Measurements from ENCODE around the gene SEMA5B.

The SEMA5B gene

GRCh38 chr3:123042413-123042812, 14.8 kb upstream of the SEMA5B start:
- Mint-ChIP-seq H3K36me3 (no peaks in the 10 kb centered on the region), H3K9me3 (ENCODE audit: low read depth) (no peaks in the 10 kb centered on the region)

GRCh38 chr3:123039178-123039577, 11.6 kb upstream of the SEMA5B start:
- H3K27me3 Mint-ChIP-seq = peaks cover 30% of the 10 kb centered on the region
- H3K27ac Mint-ChIP-seq = no peak overlapping the region

More at GRCh38 chr3:123042413-123042812, 14.8 kb upstream of the SEMA5B start:
- no peaks in the 10 kb centered on the region for H3K4me1 Mint-ChIP-seq (ENCODE audit: low read depth)
- H3K4me3 Mint-ChIP-seq = no peak overlapping the region
- H3K27me3 Mint-ChIP-seq = peaks cover 17% of the 10 kb centered on the region
- H3K27ac Mint-ChIP-seq = no peak overlapping the region

GRCh38 chr3:123038751-123039150, 11.2 kb upstream of the SEMA5B start:
- Mint-ChIP-seq H3K27me3 (peaks cover 33% of the 10 kb centered on the region), H3K9me3 (ENCODE audit: low read depth) (no peaks in the 10 kb centered on the region), H3K4me1 (ENCODE audit: low read depth) (no peaks in the 10 kb centered on the region), H3K4me3 (no peak overlapping the region), H3K27ac (no peak overlapping the region), H3K36me3 (no peaks in the 10 kb centered on the region)

More at GRCh38 chr3:123039178-123039577, 11.6 kb upstream of the SEMA5B start:
- Mint-ChIP-seq H3K9me3 (ENCODE audit: low read depth) (no peaks in the 10 kb centered on the region), H3K4me1 (ENCODE audit: low read depth) (no peaks in the 10 kb centered on the region), H3K4me3 (no peak overlapping the region), H3K36me3 (no peaks in the 10 kb centered on the region)

- H3K36me3 Mint-ChIP-seq = no peaks in the 10 kb centered on the region
- H3K9me3 Mint-ChIP-seq (ENCODE audit: low read depth) = no peaks in the 10 kb centered on the region
- no peak overlapping the region for H3K4me3 Mint-ChIP-seq
- H3K27ac Mint-ChIP-seq = no peak overlapping the region
- H3K27me3 Mint-ChIP-seq = peaks cover 32% of the 10 kb centered on the region
- H3K4me1 Mint-ChIP-seq (ENCODE audit: low read depth) = no peaks in the 10 kb centered on the region
These were observed 9.4 kb upstream of the SEMA5B start for GRCh38 chr3:123037015-123037375.

GRCh38 chr3:123036352-123037014, 8.9 kb upstream of the SEMA5B start:
- H3K4me1 Mint-ChIP-seq (ENCODE audit: low read depth) = no peaks in the 10 kb centered on the region
- H3K27ac Mint-ChIP-seq = no peak overlapping the region
- no peaks in the 10 kb centered on the region for H3K9me3 Mint-ChIP-seq (ENCODE audit: low read depth)
- no peak overlapping the region for H3K4me3 Mint-ChIP-seq
- no peaks in the 10 kb centered on the region for H3K36me3 Mint-ChIP-seq
- peaks cover 32% of the 10 kb centered on the region for H3K27me3 Mint-ChIP-seq

- H3K4me3 Mint-ChIP-seq = no peak overlapping the region
- H3K4me1 Mint-ChIP-seq (ENCODE audit: low read depth) = no peaks in the 10 kb centered on the region
- no peak overlapping the region for H3K27ac Mint-ChIP-seq
- H3K36me3 Mint-ChIP-seq = no peaks in the 10 kb centered on the region
- no peaks in the 10 kb centered on the region for H3K9me3 Mint-ChIP-seq (ENCODE audit: low read depth)
- H3K27me3 Mint-ChIP-seq = peaks cover 31% of the 10 kb centered on the region
These were observed 7.4 kb upstream of the SEMA5B start for GRCh38 chr3:123034996-123035395.

- no peaks in the 10 kb centered on the region for H3K9me3 Mint-ChIP-seq (ENCODE audit: low read depth)
- H3K36me3 Mint-ChIP-seq = no peaks in the 10 kb centered on the region
- H3K4me3 Mint-ChIP-seq = no peak overlapping the region
- no peak overlapping the region for H3K27ac Mint-ChIP-seq
- H3K4me1 Mint-ChIP-seq (ENCODE audit: low read depth) = no peaks in the 10 kb centered on the region
- H3K27me3 Mint-ChIP-seq = peaks cover 33% of the 10 kb centered on the region
These were observed 6.6 kb upstream of the SEMA5B start for GRCh38 chr3:123034120-123034519.

- no peaks in the 10 kb centered on the region for H3K36me3 Mint-ChIP-seq
- H3K27ac Mint-ChIP-seq = no peak overlapping the region
- H3K4me1 Mint-ChIP-seq (ENCODE audit: low read depth) = peaks cover 7% of the 10 kb centered on the region
- H3K4me3 Mint-ChIP-seq = no peak overlapping the region
- no peaks in the 10 kb centered on the region for H3K9me3 Mint-ChIP-seq (ENCODE audit: low read depth)
- peaks cover 37% of the 10 kb centered on the region for H3K27me3 Mint-ChIP-seq
These were observed 4.5 kb upstream of the SEMA5B start for GRCh38 chr3:123032057-123032456.

- H3K27me3 Mint-ChIP-seq = peaks cover 36% of the 10 kb centered on the region
- no peak overlapping the region for H3K27ac Mint-ChIP-seq
- no peaks in the 10 kb centered on the region for H3K9me3 Mint-ChIP-seq (ENCODE audit: low read depth)
- no peaks in the 10 kb centered on the region for H3K36me3 Mint-ChIP-seq
- H3K4me1 Mint-ChIP-seq (ENCODE audit: low read depth) = peaks cover 10% of the 10 kb centered on the region
- H3K4me3 Mint-ChIP-seq = no peak overlapping the region
These were observed 3.5 kb upstream of the SEMA5B start for GRCh38 chr3:123031051-123031450.

- H3K4me1 Mint-ChIP-seq (ENCODE audit: low read depth) = peaks cover 14% of the 10 kb centered on the region
- H3K4me3 Mint-ChIP-seq = peak overlapping the region; percentile 88
- H3K27me3 Mint-ChIP-seq = peaks cover 39% of the 10 kb centered on the region
- peak overlapping the region; percentile 18 for H3K27ac Mint-ChIP-seq
- no peaks in the 10 kb centered on the region for H3K9me3 Mint-ChIP-seq (ENCODE audit: low read depth)
- no peaks in the 10 kb centered on the region for H3K36me3 Mint-ChIP-seq
These were observed 768 bp upstream of the SEMA5B start for GRCh38 chr3:123028233-123028828.

- peak overlapping the region; percentile 80 for H3K4me3 Mint-ChIP-seq
- H3K4me1 Mint-ChIP-seq (ENCODE audit: low read depth) = peaks cover 14% of the 10 kb centered on the region
- no peaks in the 10 kb centered on the region for H3K9me3 Mint-ChIP-seq (ENCODE audit: low read depth)
- no peaks in the 10 kb centered on the region for H3K36me3 Mint-ChIP-seq
- H3K27ac Mint-ChIP-seq = no peak overlapping the region
- peaks cover 36% of the 10 kb centered on the region for H3K27me3 Mint-ChIP-seq
These were observed 835 bp downstream of the SEMA5B start for GRCh38 chr3:123026565-123027291.

- Mint-ChIP-seq H3K27me3 (peaks cover 38% of the 10 kb centered on the region), H3K9me3 (ENCODE audit: low read depth) (no peaks in the 10 kb centered on the region), H3K27ac (no peak overlapping the region), H3K36me3 (no peaks in the 10 kb centered on the region), H3K4me1 (ENCODE audit: low read depth) (peaks cover 14% of the 10 kb centered on the region), H3K4me3 (peak overlapping the region; percentile 80)
These were observed 1.7 kb downstream of the SEMA5B start for GRCh38 chr3:123025642-123026521.

- peaks cover 14% of the 10 kb centered on the region for H3K4me1 Mint-ChIP-seq (ENCODE audit: low read depth)
- H3K27me3 Mint-ChIP-seq = peaks cover 32% of the 10 kb centered on the region
- no peak overlapping the region for H3K4me3 Mint-ChIP-seq
- no peaks in the 10 kb centered on the region for H3K9me3 Mint-ChIP-seq (ENCODE audit: low read depth)
- H3K36me3 Mint-ChIP-seq = no peaks in the 10 kb centered on the region
- no peak overlapping the region for H3K27ac Mint-ChIP-seq
These were observed 3.5 kb downstream of the SEMA5B start for GRCh38 chr3:123024056-123024455.

GRCh38 chr3:123021996-123022510, 5.5 kb downstream of the SEMA5B start:
- Mint-ChIP-seq H3K4me3 (no peak overlapping the region), H3K9me3 (ENCODE audit: low read depth) (no peaks in the 10 kb centered on the region), H3K27me3 (peaks cover 22% of the 10 kb centered on the region), H3K4me1 (ENCODE audit: low read depth) (peaks cover 7% of the 10 kb centered on the region), H3K36me3 (no peaks in the 10 kb centered on the region), H3K27ac (no peak overlapping the region)
